ENCODE results near the gene CRISPLD2. TPM values are rescaled to one million over a fixed set of nuclear protein-coding genes. Genes with fewer than 3 reads are reported as not detected.

CRISPLD2 gene
- polyA plus RNA-seq, 1 donor from 2014 or later: 0.06 TPM

DNA sequence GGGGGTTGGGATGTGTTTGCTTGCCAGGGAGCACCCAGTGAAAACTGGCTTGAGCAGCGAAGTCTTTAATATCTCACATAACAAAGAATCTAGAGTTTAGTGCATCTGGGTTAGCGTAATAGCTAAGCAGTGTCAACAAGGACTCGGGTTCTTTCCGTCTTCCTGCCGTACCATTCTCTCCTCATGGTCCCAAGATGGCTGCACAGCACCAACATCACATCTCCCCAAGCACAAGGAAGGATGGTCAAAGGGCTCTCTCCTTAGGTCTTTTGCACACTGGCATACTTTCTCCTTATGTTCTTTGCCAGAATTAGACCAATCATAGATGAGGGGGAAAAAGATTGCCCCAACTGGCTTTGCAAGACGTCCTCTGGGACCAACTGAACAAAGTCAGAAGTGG, 30.9 kb downstream of the CRISPLD2 start:
- no peaks in the 10 kb centered on the region for H3K27me3 ChIP-seq (ENCODE audit: insufficient read depth, low read depth, low read length)
- no peaks in the 10 kb centered on the region for H4K20me1 ChIP-seq (ENCODE audit: insufficient read depth)
- no peak for TF ChIP-seq EP300 (conservative IDR thresholded peaks at IDR 0.05; ENCODE audit: poor library complexity, severe bottlenecking)
- TF ChIP-seq, protein P1, sequence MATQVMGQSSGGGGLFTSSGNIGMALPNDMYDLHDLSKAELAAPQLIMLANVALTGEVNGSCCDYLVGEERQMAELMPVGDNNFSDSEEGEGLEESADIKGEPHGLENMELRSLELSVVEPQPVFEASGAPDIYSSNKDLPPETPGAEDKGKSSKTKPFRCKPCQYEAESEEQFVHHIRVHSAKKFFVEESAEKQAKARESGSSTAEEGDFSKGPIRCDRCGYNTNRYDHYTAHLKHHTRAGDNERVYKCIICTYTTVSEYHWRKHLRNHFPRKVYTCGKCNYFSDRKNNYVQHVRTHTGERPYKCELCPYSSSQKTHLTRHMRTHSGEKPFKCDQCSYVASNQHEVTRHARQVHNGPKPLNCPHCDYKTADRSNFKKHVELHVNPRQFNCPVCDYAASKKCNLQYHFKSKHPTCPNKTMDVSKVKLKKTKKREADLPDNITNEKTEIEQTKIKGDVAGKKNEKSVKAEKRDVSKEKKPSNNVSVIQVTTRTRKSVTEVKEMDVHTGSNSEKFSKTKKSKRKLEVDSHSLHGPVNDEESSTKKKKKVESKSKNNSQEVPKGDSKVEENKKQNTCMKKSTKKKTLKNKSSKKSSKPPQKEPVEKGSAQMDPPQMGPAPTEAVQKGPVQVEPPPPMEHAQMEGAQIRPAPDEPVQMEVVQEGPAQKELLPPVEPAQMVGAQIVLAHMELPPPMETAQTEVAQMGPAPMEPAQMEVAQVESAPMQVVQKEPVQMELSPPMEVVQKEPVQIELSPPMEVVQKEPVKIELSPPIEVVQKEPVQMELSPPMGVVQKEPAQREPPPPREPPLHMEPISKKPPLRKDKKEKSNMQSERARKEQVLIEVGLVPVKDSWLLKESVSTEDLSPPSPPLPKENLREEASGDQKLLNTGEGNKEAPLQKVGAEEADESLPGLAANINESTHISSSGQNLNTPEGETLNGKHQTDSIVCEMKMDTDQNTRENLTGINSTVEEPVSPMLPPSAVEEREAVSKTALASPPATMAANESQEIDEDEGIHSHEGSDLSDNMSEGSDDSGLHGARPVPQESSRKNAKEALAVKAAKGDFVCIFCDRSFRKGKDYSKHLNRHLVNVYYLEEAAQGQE (IDR thresholded peaks at IDR 0.05; ENCODE audit: borderline replicate concordance): no peak
- TF ChIP-seq TAF1 (IDR thresholded peaks at IDR 0.05; ENCODE audit: low read depth): no peak
- TF ChIP-seq, protein P2, sequence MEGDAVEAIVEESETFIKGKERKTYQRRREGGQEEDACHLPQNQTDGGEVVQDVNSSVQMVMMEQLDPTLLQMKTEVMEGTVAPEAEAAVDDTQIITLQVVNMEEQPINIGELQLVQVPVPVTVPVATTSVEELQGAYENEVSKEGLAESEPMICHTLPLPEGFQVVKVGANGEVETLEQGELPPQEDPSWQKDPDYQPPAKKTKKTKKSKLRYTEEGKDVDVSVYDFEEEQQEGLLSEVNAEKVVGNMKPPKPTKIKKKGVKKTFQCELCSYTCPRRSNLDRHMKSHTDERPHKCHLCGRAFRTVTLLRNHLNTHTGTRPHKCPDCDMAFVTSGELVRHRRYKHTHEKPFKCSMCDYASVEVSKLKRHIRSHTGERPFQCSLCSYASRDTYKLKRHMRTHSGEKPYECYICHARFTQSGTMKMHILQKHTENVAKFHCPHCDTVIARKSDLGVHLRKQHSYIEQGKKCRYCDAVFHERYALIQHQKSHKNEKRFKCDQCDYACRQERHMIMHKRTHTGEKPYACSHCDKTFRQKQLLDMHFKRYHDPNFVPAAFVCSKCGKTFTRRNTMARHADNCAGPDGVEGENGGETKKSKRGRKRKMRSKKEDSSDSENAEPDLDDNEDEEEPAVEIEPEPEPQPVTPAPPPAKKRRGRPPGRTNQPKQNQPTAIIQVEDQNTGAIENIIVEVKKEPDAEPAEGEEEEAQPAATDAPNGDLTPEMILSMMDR (IDR thresholded peaks at IDR 0.05; ENCODE audit: poor library complexity, severe bottlenecking): no peak
- no peak for TF ChIP-seq EZH2 (IDR thresholded peaks at IDR 0.05; ENCODE audit: borderline replicate concordance, insufficient read depth, low read length, poor library complexity, severe bottlenecking)
- no peak for TF ChIP-seq MXI1 (conservative IDR thresholded peaks at IDR 0.05; ENCODE audit: poor library complexity, severe bottlenecking)
- no peak for TF ChIP-seq POLR2AphosphoS5 (IDR thresholded peaks at IDR 0.05)
- no peak for TF ChIP-seq RAD21 (conservative IDR thresholded peaks at IDR 0.05)
- TF ChIP-seq SMC3 (conservative IDR thresholded peaks at IDR 0.05; ENCODE audit: poor library complexity): no peak
- H3K9me2 ChIP-seq (ENCODE audit: insufficient read depth, low read length): no peaks in the 10 kb centered on the region
- H2AFZ ChIP-seq (ENCODE audit: low read depth, low read length): no peak overlapping the region
- no peaks in the 10 kb centered on the region for H3F3A ChIP-seq (ENCODE audit: insufficient read depth, low read length, poor library complexity, severe bottlenecking)
- H3K4me3 ChIP-seq (ENCODE audit: low read length): no peak overlapping the region
- no peak overlapping the region for H3K4me2 ChIP-seq (ENCODE audit: low read length)
- H3K9ac ChIP-seq (ENCODE audit: low read length): no peak overlapping the region
- no peaks in the 10 kb centered on the region for H3K79me2 ChIP-seq (replicated peaks; ENCODE audit: insufficient read depth, low read length)
- no peaks in the 10 kb centered on the region for H3K9me3 ChIP-seq (ENCODE audit: low read length)
- no peaks in the 10 kb centered on the region for H3K36me3 ChIP-seq (ENCODE audit: insufficient read depth, low read length)
- no peak overlapping the region for H3K27ac ChIP-seq (ENCODE audit: low read length)

DNA sequence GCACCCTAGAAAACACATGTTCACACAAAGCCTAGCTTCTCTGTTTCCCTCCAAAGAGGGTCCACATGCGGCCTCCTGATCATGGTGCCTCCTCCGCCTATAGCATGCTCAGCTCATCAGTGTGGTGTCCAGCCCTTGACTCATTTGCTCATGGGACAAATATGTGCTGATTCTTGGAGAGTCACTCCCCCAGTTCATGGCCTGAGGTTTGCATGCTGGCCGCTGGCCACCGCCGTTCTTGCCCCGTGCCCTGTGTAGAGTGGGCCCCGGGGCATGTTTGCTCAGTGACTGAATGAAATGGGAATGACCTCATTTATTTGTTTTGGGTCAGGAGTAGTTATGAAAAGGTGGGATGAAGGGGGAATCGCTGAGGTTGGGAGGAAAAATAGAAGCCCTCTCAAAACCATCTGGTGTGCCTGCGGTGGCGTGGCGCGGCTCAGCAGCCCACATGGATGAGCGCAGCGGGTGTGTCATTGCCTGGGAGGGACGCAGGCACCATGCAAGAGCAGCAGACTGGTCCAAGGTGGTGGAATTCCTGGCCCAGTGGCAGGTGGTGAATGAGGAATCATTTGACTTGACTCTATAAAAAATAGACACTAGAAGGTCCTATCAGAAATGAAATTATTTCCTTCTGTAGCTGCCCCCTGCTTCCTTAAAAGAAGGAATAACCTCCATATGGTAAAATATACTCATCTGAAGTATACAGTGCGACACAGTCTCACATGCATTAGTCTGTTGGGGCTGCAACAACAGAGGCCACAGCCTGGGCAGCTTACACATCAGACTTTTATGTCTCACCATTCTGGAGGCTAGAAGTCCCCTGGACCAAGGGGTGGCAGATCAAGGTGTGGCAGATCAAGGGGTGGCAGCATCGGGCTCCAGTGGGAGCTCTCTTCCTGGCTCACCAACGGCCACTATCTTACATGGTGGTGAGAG, 31.7 kb downstream of the CRISPLD2 start:
- Histone ChIP-seq H3K27ac (ENCODE audit: low read length) (no peak overlapping the region), H3K79me2 (replicated peaks; ENCODE audit: insufficient read depth, low read length) (no peaks in the 10 kb centered on the region)

More for the DNA sequence above, 31.7 kb downstream of the CRISPLD2 start:
- Histone ChIP-seq H3K27me3 (ENCODE audit: insufficient read depth, low read depth, low read length) (no peaks in the 10 kb centered on the region), H3F3A (ENCODE audit: insufficient read depth, low read length, poor library complexity, severe bottlenecking) (no peaks in the 10 kb centered on the region), H3K4me3 (ENCODE audit: low read length) (no peak overlapping the region), H3K9ac (ENCODE audit: low read length) (no peak overlapping the region), H3K9me2 (ENCODE audit: insufficient read depth, low read length) (no peaks in the 10 kb centered on the region), H4K20me1 (ENCODE audit: insufficient read depth) (no peaks in the 10 kb centered on the region), H2AFZ (ENCODE audit: low read depth, low read length) (no peak overlapping the region), H3K36me3 (ENCODE audit: insufficient read depth, low read length) (no peaks in the 10 kb centered on the region), H3K4me2 (ENCODE audit: low read length) (no peak overlapping the region), H3K9me3 (ENCODE audit: low read length) (no peaks in the 10 kb centered on the region)
- TF ChIP-seq TAF1 (IDR thresholded peaks at IDR 0.05; ENCODE audit: low read depth) (no peak), SMC3 (conservative IDR thresholded peaks at IDR 0.05; ENCODE audit: poor library complexity) (no peak), RAD21 (conservative IDR thresholded peaks at IDR 0.05) (no peak), EZH2 (IDR thresholded peaks at IDR 0.05; ENCODE audit: borderline replicate concordance, insufficient read depth, low read length, poor library complexity, severe bottlenecking) (no peak), MXI1 (conservative IDR thresholded peaks at IDR 0.05; ENCODE audit: poor library complexity, severe bottlenecking) (no peak), POLR2AphosphoS5 (IDR thresholded peaks at IDR 0.05) (no peak), EP300 (conservative IDR thresholded peaks at IDR 0.05; ENCODE audit: poor library complexity, severe bottlenecking) (no peak)
- TF ChIP-seq, protein P1 (IDR thresholded peaks at IDR 0.05; ENCODE audit: borderline replicate concordance): no peak
- TF ChIP-seq, protein P2 (IDR thresholded peaks at IDR 0.05; ENCODE audit: poor library complexity, severe bottlenecking): no peak
